ENCODE measurements around the gene CYP1A2. TPM values are rescaled to one million over a fixed set of nuclear protein-coding genes. Genes with fewer than 3 reads are reported as not detected.
A peak's percentile ranks its signal among the peaks of the same experiment; 100 is the strongest.

CYP1A2 gene
- polyA plus RNA-seq, 3 donors = not detected

GRCh38 chr15:74754593-74755215 lies 6.1 kb downstream of the CYP1A2 start:
- DNase-seq = no peak
- no peaks in the 10 kb centered on the region for H4K20me1 ChIP-seq (ENCODE audit: insufficient read depth, low read length)
- H3K9ac ChIP-seq (ENCODE audit: insufficient read depth, low read length, poor library complexity, severe bottlenecking) = no peak overlapping the region
- H3K4me1 ChIP-seq (ENCODE audit: control insufficient read depth in 1 of 2, insufficient read depth in 2 of 2, low read length in 2 of 2) = no peaks in the 10 kb centered on the region
- Mint-ChIP-seq H3K4me1 (no peaks in the 10 kb centered on the region), H3K4me3 (no peak overlapping the region), H3K27ac (peak overlapping the region in 1 of 7 donors; percentile 11), H3K9me3 (no peaks in the 10 kb centered on the region), H3K27me3 (ENCODE audit: low read depth in 3 of 3) (peaks cover 4 to 9% (median 5%) of the 10 kb centered on the region in 3 donors), H3K36me3 (no peaks in the 10 kb centered on the region)
- H3K4me2 ChIP-seq (replicated peaks; ENCODE audit: extremely low read depth, low read length, poor library complexity, severe bottlenecking) = no peak overlapping the region
- no peaks in the 10 kb centered on the region for H3K36me3 ChIP-seq (replicated peaks in 1 of 2; ENCODE audit: control insufficient read depth in 1 of 2, insufficient read depth in 2 of 2, low read length in 2 of 2)
- H3K79me2 ChIP-seq (ENCODE audit: insufficient read depth, low read length) = no peaks in the 10 kb centered on the region
- no peak overlapping the region for H3K4me3 ChIP-seq (replicated peaks in 1 of 3; ENCODE audit: low read depth in 2 of 3, low read length in 3 of 3)
- no peak for TF ChIP-seq CTCF (IDR thresholded peaks at IDR 0.05)
- intact Hi-C loops (cut with micrococcal nuclease) = no loop called here
- H3K27ac ChIP-seq (ENCODE audit: low read depth in 1 of 2, low read length in 2 of 2) = no peak overlapping the region
- no peaks in the 10 kb centered on the region for H3K9me3 ChIP-seq (replicated peaks in 1 of 2; ENCODE audit: control insufficient read depth in 1 of 2, insufficient read depth in 1 of 2, low read length in 2 of 2)
- H2AFZ ChIP-seq (ENCODE audit: insufficient read depth, low read depth, low read length, poor library complexity, severe bottlenecking) = no peak overlapping the region
- WGBS (ENCODE audit: insufficient coverage) = 100% methylated on average over 7 of the region's 20 CpGs
- H3K27me3 ChIP-seq (ENCODE audit: control insufficient read depth in 2 of 2, insufficient read depth in 2 of 2, low read length in 2 of 2) = no peaks in the 10 kb centered on the region

- no peak overlapping the region for H3K4me3 ChIP-seq (replicated peaks in 1 of 3; ENCODE audit: low read depth in 2 of 3, low read length in 3 of 3)
- H3K9ac ChIP-seq (ENCODE audit: insufficient read depth, low read length, poor library complexity, severe bottlenecking) = no peak overlapping the region
- H3K27ac Mint-ChIP-seq = no peak overlapping the region
- no peak overlapping the region for H3K4me3 Mint-ChIP-seq
- H3K4me2 ChIP-seq (replicated peaks; ENCODE audit: extremely low read depth, low read length, poor library complexity, severe bottlenecking) = no peak overlapping the region
- no peaks in the 10 kb centered on the region for H3K9me3 Mint-ChIP-seq
- H3K36me3 ChIP-seq (replicated peaks in 1 of 2; ENCODE audit: control insufficient read depth in 1 of 2, insufficient read depth in 2 of 2, low read length in 2 of 2) = no peaks in the 10 kb centered on the region
- intact Hi-C loops (cut with micrococcal nuclease) = no loop called here
- no peak for TF ChIP-seq CTCF (IDR thresholded peaks at IDR 0.05)
- no peaks in the 10 kb centered on the region for H3K79me2 ChIP-seq (ENCODE audit: insufficient read depth, low read length)
- WGBS (ENCODE audit: insufficient coverage) = 93% methylated on average over 6 of the region's 8 CpGs
- H3K27me3 ChIP-seq (ENCODE audit: control insufficient read depth in 2 of 2, insufficient read depth in 2 of 2, low read length in 2 of 2) = no peaks in the 10 kb centered on the region
- no peak overlapping the region for H2AFZ ChIP-seq (ENCODE audit: insufficient read depth, low read depth, low read length, poor library complexity, severe bottlenecking)
- no peaks in the 10 kb centered on the region for H3K36me3 Mint-ChIP-seq
- H3K27me3 Mint-ChIP-seq (ENCODE audit: low read depth in 3 of 3) = peaks cover 6 to 15% (median 7%) of the 10 kb centered on the region in 3 donors
- H3K4me1 Mint-ChIP-seq = no peaks in the 10 kb centered on the region
- no peaks in the 10 kb centered on the region for H4K20me1 ChIP-seq (ENCODE audit: insufficient read depth, low read length)
- no peak overlapping the region for H3K27ac ChIP-seq (ENCODE audit: low read depth in 1 of 2, low read length in 2 of 2)
- H3K4me1 ChIP-seq (ENCODE audit: control insufficient read depth in 1 of 2, insufficient read depth in 2 of 2, low read length in 2 of 2) = no peaks in the 10 kb centered on the region
- no peak for DNase-seq
- H3K9me3 ChIP-seq (replicated peaks in 1 of 2; ENCODE audit: control insufficient read depth in 1 of 2, insufficient read depth in 1 of 2, low read length in 2 of 2) = no peaks in the 10 kb centered on the region
These were observed 10.1 kb downstream of the CYP1A2 start for GRCh38 chr15:74758736-74759135.

Data from CD14-positive monocyte (primary cell).